HG03469 (cell line): ENCODE measurements around the gene DUOX1.
A peak's percentile ranks its signal among the peaks of the same experiment; 100 is the strongest.

Source experiments
- ATAC-seq: cut with Tn5 transposase; IDR thresholded peaks from one replicate; pipeline ENCODE4 v1.9.1; 2021; ENCODE audit warnings: mild to moderate bottlenecking, moderate library complexity, moderate number of reproducible peaks; ENCODE audit not compliant: unreplicated experiment

DUOX1 gene

DNA sequence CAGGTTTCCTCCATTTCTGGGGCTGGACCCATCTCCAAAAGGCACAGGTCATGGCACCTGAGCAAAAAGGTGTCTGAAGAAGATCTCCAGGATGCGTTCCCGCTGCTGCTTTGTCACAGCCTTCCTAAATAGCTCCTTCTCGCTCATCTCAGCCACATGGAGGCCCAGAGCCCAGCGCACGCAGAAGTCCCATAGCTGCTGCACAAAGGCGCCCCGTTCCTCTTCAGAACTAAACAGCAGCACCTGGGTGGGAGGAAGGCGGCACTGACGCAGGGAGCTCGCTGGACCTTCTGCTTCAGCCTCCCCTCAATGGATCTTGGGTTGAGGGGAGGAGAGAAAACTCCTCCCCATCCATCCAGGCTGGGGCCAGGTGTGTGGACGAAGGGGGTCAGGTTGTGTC lies 24.2 kb upstream of the DUOX1 start:
- no peak for ATAC-seq

DNA sequence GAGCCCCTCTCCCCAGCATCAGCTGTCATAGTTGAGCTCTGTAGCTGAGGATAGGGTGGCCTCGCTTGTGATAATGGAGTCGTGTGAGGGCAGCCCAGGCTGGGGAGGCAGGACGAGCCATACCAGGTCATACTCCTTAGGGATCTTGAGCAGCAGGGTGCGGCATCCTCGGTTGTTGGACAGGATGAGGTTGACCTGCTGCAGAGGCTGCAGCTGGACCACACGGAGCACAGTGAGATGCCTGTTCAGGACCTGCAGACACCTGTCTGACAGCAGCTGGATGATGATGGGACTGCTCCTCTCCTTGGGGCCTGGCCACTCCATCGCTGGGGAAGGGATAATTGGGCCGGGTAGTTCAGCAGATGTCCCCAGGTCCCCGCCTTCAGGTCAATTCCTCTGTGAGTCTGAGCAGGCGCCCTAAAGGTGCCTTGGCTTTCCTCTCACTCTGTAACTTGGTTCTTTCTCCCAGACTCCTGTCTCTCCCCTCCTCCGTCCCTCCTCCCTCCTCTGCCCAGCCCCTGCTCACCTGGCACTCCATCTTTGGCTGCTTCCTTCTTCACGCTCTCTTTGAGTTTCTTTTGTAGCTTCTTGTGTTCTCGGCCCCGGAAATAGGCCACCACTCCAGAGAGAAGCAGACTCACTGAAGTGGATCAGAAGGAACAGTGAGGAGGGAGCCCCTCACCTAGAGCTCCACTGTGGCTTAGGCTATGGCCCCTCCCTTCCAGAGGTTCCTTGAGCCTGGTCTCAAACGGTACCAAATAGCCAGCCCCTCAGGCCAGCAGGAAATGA lies 23.6 kb upstream of the DUOX1 start:
- no peak for ATAC-seq

DNA sequence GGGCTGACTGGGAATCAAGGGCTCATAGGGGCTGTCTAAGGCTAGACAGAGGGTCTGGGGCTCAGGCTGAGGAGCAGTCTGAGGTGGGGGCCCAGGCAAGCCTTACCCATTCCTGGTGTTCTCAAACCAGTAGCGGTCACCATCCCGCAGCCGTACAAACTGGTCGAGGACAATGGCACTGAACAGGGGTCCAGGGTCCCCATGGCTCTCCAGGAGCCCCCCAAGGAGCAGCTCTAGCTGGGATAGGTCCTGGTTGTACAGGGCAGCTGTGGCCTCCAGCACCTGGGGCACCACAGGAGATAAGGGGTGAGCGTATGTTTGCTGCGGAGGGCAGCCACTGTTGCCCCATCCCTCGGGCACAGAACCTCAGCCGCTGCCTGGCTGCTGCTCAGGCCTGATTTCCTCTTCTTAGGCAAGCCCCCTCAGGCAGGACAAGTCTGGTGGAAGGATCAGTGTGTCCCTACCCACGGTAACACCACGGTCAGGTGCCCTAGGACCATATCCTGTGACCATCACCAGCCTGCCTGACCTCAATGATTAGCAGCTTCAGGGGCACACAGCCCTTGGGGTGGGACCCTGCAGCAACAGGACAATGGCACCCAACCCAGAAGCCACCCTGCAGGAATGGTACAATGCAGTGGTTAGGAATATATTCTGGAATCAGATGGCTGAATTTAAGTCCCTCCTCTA lies 21.7 kb upstream of the DUOX1 start:
- no peak for ATAC-seq

DNA sequence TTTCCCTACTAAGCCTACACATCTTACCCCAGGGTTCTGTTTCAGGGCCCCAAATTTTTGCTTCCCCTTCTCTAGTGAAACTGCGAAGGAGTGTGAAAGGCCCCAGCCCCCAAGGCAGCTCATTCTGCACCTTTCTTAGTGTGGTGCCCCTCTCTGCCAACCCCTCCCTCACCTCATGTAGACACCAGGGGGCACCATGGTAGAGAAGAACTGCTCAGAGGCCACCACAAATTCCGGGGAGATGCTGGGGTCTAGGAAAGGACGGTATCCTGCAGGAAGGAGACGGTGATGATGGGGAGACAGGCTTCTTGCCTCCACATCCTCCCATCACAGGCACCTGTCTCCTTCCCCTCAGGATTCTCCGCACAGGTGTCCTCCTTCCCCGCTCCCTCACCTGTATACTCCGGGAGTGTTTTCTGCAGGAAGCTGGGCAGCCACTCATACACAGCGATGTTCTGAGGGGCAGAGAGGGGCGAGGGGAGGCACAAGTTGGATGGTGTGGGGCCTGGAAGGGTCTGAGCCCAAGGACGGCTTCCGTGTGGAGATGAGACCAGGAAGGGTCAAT lies 19.5 kb upstream of the DUOX1 start:
- ATAC-seq, result no peak

DNA sequence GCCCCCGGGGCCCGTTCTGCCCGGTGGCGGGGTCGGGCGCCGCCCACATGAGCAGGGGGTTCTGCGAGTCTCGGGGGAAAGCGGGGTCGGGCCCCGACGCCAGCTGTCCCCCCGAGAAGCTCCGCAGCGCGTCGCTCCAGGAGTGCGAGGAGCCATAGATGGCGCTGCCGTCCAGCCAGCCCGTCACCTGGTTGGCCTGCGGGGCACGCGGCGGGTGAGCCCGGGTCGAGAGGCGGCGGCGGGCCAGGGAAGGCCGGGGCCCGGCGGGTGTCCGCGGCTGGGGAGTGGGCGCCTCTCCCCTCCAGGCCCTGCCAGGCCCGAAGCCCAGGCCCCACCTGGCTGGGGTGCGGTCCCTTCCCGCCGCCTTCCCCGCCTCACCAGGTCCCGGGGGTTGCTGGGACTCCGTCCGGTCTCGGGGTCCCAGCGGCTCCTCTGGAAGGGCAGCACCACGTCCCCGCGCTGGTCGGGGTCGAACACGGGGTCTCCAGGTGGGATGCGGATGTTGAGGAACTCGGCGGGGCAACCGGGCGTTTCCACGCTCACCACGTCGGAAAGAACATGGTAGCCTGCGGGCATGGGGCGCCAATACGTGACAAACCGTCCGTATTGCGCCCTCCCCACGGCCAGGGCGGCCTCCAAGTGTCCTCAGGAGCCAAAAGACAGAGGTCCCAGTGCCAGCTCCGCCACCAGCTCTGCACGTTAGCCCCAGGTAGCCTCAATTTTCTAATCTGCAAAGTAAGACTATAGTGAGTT lies 18.2 kb upstream of the DUOX1 start:
- ATAC-seq, result no peak

DNA sequence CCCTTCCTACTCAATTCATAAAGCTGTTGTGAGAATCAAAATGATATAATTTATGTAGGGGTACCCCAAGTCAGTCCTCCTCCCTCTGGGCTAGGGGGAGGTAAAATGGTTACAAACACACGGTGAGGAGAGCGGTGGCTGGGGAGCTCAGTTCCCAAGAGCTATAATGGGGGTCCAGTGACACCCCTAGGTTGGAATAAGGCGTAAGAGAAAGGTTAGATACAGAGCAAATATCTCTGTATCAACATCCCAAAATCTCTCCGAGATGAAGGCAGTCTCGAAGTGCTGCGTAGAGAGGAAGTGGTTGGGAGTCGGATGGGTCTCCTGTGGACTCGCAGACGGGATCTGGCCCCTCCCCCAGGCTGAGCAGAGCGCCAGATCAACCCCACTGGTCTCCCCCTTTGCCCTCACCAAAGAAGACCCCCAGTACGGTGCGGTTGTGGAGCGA lies 17.6 kb upstream of the DUOX1 start:
- no peak for ATAC-seq

DNA sequence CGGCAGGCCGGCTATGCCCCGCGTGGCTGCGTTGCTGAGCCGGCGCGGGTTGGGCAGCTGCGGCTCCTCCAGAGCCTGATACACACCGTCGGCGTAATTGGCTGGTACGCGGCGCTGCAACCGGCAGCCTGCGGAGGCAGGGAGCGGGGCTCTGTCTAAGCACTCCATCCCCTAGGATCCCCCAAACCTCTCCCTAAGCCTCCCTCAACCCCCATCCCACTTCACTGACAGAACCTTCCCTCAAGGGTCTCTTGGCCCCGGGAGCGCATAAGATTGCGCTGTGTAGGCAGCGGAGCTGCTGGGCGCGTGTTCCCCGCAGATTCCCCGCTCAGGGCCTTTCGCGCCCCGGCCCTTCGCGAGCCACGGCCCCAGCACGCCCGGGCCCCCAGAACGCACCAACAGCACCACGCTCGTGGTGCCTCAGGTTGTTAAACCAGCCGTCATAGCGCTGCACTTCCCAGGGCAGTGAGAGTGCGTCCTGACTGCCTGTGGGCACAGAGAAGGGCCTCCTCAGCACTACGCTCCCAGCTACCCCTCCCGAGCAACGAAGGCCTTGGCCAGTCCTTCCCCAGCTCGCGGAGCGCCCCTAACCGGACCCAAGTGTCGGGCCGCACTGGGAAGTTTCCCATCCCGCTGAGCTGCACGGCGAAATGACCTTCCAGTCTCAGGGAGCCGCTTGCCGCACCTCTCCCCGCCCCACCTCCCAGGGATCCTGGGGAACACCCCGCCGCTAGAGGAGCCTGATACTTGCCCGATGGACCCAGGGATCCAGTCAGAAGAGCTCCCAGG lies 17.0 kb upstream of the DUOX1 start:
- ATAC-seq, result no peak

DNA sequence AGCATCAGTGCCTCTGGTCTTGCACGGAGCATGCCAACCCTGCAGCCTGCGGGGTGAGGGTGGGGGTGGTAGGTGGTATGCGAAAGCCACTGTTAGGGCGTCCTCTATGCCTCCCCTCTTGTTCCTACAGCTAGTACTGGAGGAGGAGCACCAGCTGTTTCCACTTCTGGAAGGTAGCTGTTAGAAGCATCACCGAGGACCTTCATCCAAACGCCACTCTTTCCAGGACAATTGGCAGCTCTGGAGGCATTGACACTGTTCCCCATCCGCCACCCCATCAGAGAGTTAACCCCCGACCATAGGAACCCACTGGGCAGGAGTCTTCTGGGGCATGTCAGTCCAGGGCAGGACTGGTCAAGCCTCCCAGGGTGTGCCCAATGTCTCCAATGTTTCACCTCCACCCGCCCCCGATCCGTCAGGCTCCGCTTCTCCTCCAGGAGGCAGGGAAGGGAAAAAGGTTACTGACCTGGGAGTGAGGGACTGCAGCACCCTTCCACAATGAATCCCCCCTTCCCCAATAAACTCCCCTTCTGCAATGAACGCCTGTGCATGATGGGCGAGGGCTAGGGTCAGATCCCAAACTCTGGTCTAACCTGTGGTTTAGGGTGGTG lies 16.3 kb upstream of the DUOX1 start:
- no peak for ATAC-seq

DNA sequence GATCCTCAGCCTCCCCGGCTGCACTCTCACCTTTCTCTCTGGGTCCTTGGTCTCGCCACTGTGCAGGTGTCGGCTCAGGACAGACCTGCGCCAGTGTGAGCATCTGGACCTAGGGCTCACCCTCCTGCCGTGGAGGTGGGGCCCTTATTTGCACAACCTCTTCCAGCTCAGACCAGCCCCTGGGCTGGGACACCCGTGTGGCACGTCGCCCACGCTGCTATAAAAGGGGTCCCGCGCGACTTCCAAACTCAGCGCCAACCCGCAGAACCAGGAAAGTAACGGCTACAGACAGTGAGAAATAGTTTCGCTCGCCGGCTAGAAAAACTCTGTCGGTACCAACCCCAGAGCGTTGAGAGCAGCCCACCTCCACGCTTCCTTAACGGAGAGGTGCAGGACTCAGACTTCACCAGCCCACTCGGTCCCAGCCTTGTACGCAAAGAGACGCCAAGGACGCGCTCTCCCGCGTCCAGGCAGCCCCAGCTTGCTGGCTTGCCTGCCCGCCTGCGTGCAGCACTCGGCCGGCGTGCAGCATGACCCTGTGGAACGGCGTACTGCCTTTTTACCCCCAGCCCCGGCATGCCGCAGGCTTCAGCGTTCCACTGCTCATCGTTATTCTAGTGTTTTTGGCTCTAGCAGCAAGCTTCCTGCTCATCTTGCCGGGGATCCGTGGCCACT lies 15.6 kb upstream of the DUOX1 start, which contains the start of the genes DUOX2 and DUOXA2:
Gene DUOX2, minus strand, starts transcription at position 97 of the 675 bp plus-strand sequence. CDS start 761 bp downstream, outside the sequence.
Gene DUOXA2, plus strand, starts transcription at position 251 of the 675 bp plus-strand sequence. Its CDS starts 280 bp downstream, at position 531.
- no peak for ATAC-seq

DNA sequence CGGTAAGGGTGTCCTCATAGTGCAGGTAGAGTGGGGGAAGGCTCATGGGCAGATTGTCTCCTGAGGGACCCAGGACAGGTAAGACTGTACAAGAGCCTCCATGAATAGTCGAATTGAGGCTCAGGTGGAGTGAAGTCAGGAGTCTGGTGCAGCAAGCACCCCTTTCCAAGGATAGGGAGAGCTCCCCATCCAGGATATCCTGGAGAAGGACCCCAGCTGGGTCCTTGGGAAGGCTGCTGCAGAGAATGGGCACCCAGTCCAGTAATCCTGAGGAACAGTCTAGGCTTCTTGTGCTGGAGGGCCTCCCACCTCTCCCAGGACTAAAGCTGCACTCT lies 15.1 kb upstream of the DUOX1 start:
- ATAC-seq, result no peak

DNA sequence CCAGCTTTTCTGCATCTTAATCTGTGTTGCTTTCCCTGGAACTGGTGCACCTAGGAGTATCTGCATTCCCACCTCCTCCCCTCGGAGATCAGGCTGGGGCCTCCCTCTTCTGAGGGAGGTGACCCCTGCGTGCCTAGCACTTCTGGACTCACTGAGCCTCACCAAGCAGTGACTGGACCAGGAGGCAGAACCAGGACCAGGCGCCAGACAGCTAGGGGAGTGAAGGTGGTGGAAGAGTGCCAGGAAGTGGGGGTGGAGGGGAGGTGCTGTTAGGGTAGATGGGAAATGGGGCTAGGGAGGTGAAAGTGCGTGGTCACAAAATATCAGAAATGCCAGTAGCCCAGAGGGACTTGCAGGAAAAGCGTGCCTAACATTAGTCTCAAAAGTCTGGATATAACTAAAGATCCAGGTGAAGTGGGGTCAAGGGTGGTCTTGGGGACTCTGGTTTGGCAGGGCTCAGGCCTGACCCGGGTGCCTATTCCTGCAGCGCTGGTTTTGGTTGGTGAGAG lies 14.4 kb upstream of the DUOX1 start:
- no peak for ATAC-seq

DNA sequence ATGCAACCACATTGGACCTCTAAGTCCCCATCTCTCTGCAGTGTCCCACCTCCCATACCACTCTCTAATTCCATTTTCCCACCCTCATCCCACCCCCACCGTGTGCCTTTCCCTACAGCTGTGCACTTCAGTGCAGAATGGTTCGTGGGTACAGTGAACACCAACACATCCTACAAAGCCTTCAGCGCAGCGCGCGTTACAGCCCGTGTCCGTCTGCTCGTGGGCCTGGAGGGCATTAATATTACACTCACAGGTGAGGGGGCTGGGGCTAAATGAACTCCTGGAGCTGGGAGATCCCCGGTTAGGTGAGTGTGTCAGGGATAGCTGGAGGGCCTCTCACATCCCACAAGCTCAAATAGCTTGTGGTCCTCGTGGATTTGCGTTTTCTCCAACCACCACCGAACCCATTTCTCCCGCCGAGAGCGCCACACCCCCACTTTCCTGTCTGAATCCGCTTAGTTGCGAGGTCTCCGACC lies 13.8 kb upstream of the DUOX1 start:
- no peak for ATAC-seq

DNA sequence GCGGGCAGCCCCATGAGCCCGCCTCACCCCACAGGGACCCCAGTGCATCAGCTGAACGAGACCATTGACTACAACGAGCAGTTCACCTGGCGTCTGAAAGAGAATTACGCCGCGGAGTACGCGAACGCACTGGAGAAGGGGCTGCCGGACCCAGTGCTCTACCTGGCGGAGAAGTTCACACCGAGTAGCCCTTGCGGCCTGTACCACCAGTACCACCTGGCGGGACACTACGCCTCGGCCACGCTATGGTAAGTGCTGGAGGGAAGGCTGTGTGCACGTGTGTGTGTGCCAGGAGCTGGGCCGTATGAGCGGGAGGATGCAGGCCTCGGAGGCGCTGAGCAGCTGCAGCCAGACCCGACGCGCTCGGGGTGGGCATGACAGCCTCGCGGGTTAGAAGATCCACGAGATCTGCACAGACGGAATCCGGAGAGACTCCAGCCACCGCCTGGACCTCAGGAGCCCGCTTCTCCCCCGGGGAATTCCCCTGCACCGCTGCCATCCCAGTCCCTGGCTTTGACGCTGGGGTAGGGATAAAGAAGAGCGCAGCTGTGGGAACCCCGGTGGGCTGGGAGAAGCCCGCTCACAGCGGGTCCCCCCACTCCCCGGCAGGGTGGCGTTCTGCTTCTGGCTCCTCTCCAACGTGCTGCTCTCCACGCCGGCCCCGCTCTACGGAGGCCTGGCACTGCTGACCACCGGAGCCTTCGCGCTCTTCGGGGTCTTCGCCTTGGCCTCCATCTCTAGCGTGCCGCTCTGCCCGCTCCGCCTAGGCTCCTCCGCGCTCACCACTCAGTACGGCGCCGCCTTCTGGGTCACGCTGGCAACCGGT lies 13.1 kb upstream of the DUOX1 start:
- no peak for ATAC-seq

DNA sequence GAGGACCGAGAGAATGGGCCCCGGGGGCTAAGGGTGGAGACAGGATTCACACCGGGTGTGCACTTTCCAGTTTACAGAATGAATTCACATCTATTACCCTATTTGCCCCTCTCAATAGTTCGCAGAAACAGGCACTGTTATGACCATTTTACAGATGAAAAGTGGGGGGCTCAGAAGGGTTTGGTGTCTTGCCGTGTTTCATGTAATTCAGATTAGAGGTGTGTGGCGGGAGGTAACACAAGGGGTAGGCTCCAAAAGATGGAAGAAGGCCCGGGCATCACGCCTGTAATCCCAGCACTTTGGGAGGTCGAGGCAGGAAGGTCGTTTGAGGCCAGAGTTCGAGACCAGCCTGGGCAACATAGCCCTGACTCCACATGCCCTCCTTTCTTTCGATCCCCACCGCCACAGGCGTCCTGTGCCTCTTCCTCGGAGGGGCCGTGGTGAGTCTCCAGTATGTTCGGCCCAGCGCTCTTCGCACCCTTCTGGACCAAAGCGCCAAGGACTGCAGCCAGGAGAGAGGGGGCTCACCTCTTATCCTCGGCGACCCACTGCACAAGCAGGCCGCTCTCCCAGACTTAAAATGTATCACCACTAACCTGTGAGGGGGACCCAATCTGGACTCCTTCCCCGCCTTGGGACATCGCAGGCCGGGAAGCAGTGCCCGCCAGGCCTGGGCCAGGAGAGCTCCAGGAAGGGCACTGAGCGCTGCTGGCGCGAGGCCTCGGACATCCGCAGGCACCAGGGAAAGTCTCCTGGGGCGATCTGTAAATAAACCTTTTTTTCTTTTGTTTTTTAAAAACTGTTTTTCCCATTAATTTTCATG lies 12.3 kb upstream of the DUOX1 start:
- no peak for ATAC-seq

DNA sequence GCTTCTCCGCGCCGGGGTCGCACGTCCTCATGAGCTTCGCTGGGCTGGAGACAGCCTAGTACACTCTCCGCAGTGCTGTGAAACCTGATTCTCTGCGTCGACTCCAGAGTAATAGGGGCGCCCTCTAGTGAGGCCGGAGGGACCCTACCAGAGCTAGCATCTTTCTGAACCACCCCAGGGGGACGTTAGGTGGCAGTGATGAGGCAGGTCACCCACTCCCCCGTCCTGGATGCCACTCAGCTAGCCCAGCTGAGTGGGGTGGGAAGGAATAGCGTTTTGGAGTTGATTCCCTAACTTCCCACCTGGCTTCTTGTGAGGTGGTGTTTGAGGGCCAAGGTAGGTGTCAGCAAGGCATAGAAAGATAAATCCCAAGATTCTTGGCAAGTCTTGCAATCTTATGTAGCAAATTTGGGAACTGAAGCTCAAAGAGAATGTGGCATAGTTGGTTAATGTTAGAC lies 11.6 kb upstream of the DUOX1 start:
- ATAC-seq, result peak; percentile 93

DNA sequence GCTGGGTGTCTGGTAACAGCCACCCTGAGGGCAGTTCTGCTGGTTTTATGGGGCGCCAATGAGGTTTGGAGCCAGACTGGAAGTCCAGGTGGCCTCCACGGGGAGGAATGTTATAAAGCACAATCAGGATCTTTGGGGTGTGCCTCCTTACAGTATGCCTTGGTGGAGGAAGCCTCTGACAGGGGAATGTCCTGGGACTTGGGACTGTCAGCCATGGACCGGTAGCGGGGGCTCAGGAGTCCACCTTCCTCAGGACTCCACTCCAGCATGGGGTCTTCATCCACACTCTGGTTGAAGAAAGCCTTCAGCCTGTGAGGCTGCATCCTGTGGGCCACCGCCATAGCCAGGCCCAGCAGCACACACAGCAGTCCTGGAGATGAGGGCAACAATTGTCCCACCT lies 10.8 kb upstream of the DUOX1 start:
- ATAC-seq, result no peak
